CD4-positive, alpha-beta T cell (primary cell): ENCODE results near the gene PIGK. TPM values are rescaled to one million over a fixed set of nuclear protein-coding genes. Genes with fewer than 3 reads are reported as not detected.

Source experiments
- ATAC-seq: fragments of 200-7000 bp; cut with Tn5 transposase; one replicate; pipeline ENCODE4 v1.10.0; 2022; ENCODE audit warnings: mild to moderate bottlenecking; ENCODE audit not compliant: poor library complexity
- CTCF ChIA-PET: fragments of 350-600 bp; sonication (Branson Sonifier 250); formaldehyde crosslinking; loops from one replicate; lab custom pipeline; 2021; ENCODE audit warnings: antibody characterized with exemption, inconsistent platforms; lab: Charles Lee
- POLR2A ChIA-PET: fragments of 350-600 bp; sonication (Branson Sonifier 250); formaldehyde crosslinking; loops from one replicate; lab custom pipeline; 2021; ENCODE audit warnings: antibody characterized with exemption, inconsistent platforms; lab: Charles Lee
- DNase-seq, 14 experiments: peaks; one replicate each; pipeline ENCODE4 v3.0.0-alpha.2; 2013 to 2020; ENCODE audit warnings: mixed read lengths in 2 of 14
- H3K27ac ChIP-seq, 2 donors: one replicate each; pipeline versions ENCODE4 v1.5.1 to v1.7.0; 2013; ENCODE audit warnings: low read length in 2 of 2, low read depth in 1 of 2, mild to moderate bottlenecking in 1 of 2
- H3K27me3 ChIP-seq, 2 experiments: 1 replicate in 1 of 2; 2 replicates in 1 of 2; pipeline versions ENCODE4 v1.6.1 to v1.7.0; 2013; ENCODE audit warnings: low read length in 2 of 2, control low read depth in 1 of 2, mild to moderate bottlenecking in 1 of 2, moderate library complexity in 1 of 2; ENCODE audit not compliant: insufficient read depth in 2 of 2, control insufficient read depth in 1 of 2
- H3K36me3 ChIP-seq: one replicate; pipeline ENCODE4 v1.6.1; 2013; ENCODE audit warnings: low read length, control low read depth; ENCODE audit not compliant: insufficient read depth
- H3K4me1 ChIP-seq: one replicate; pipeline ENCODE4 v1.6.1; 2013; ENCODE audit warnings: low read length, control low read depth; ENCODE audit not compliant: insufficient read depth
- H3K4me3 ChIP-seq: one replicate; pipeline ENCODE4 v1.5.1; 2013; ENCODE audit warnings: mild to moderate bottlenecking, low read length, moderate library complexity
- H3K9me3 ChIP-seq, 2 experiments: 1 replicate in 1 of 2; 2 replicates in 1 of 2; pipeline versions ENCODE4 v1.6.1 to v1.7.0; 2013; ENCODE audit warnings: low read length in 2 of 2, mild to moderate bottlenecking in 2 of 2, control low read depth in 1 of 2, moderate library complexity in 1 of 2; ENCODE audit not compliant: control insufficient read depth in 1 of 2, insufficient read depth in 1 of 2
- H3K27ac Mint-ChIP-seq: one replicate; pipeline ENCODE4 v1.8.0; 2020; ENCODE audit warnings: mixed read lengths
- H3K27me3 Mint-ChIP-seq: one replicate; pipeline ENCODE4 v1.8.0; 2021; ENCODE audit warnings: mixed read lengths
- H3K36me3 Mint-ChIP-seq: one replicate; pipeline ENCODE4 v1.8.0; 2021; ENCODE audit warnings: low read depth, mixed read lengths
- H3K4me1 Mint-ChIP-seq: one replicate; pipeline ENCODE4 v1.8.0; 2021; ENCODE audit warnings: low read depth, mixed read lengths
- H3K4me3 Mint-ChIP-seq: one replicate; pipeline ENCODE4 v1.8.0; 2020; ENCODE audit warnings: mild to moderate bottlenecking, mixed read lengths
- H3K9me3 Mint-ChIP-seq: one replicate; pipeline ENCODE4 v1.8.0; 2020; ENCODE audit warnings: mixed read lengths
- CTCF ChIP-seq: fragments of 200-600 bp; IDR thresholded peaks from one replicate; pipeline ENCODE4 v1.8.0; 2022; ENCODE audit warnings: antibody characterized with exemption, mild to moderate bottlenecking
- intact Hi-C, 2 experiments: fragments of 100-400 bp; cut with DNase I in 1 of 2; cut with micrococcal nuclease in 1 of 2; formaldehyde crosslinking; loops; one replicate each; pipeline versions ENCODE4 v1.15.1 to v1.9.0; 2023 to 2025; cut with DNase I, micrococcal nuclease
- total RNA-seq, 174 experiments: library from RNA in 2 of 174; stranded (reverse) in 2 of 174; gene quantifications; one replicate each; pipeline ENCODE4 v1.2.3 and lab custom pipeline; 2021 to 2026

Gene PIGK
- total RNA-seq, 2 experiments from 2014 or later = 10.1 to 10.3 TPM

DNA sequence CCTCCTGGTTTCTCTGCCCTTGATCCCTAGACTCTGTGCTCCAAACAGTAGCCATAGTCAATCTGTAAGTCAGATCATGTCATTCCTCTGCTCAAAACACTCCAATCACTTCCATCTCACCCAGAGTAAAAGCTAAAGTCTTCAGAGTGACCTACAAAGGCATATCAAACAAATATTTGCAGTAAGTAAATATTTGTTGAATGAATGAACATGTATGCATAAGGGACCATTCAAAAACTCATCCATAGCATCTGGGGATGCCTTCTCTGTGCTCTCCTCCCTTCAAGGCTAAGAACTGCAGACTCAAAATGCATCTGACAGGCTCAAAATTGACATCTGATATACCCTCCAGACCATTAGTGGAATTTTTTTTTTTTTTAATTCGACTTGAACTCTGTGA lies 44.5 kb upstream of the PIGK start:
- DNase-seq (no peak), ATAC-seq (no peak)
- POLR2A ChIA-PET = no interaction called here
- TF ChIP-seq CTCF = no peak
- no peaks in the 10 kb centered on the region for H3K27me3 Mint-ChIP-seq
- CTCF ChIA-PET = no interaction called here
- Histone ChIP-seq H3K4me1 (no peaks in the 10 kb centered on the region), H3K36me3 (no peaks in the 10 kb centered on the region), H3K9me3 (no peaks in the 10 kb centered on the region), H3K27ac (no peak overlapping the region), H3K27me3 (no peaks in the 10 kb centered on the region), H3K4me3 (no peak overlapping the region)
- H3K27ac Mint-ChIP-seq = no peak overlapping the region
- intact Hi-C loops = no loop called here
- H3K4me1 Mint-ChIP-seq = no peaks in the 10 kb centered on the region
- no peaks in the 10 kb centered on the region for H3K36me3 Mint-ChIP-seq
- H3K9me3 Mint-ChIP-seq = no peaks in the 10 kb centered on the region
- H3K4me3 Mint-ChIP-seq = no peak overlapping the region

GRCh38 chr1:77253211-77253610 lies 34.0 kb upstream of the PIGK start:
- H3K4me3 ChIP-seq = no peak overlapping the region
- H3K27ac ChIP-seq = no peak overlapping the region
- ATAC-seq = no peak
- intact Hi-C loops = no loop called here
- H3K36me3 ChIP-seq = no peaks in the 10 kb centered on the region
- TF ChIP-seq CTCF = no peak
- ChIA-PET CTCF (no interaction called here), POLR2A (no interaction called here)
- Mint-ChIP-seq H3K4me1 (peaks cover 12% of the 10 kb centered on the region), H3K27me3 (no peaks in the 10 kb centered on the region), H3K36me3 (peaks cover 68% of the 10 kb centered on the region), H3K27ac (no peak overlapping the region), H3K9me3 (peaks cover 27% of the 10 kb centered on the region), H3K4me3 (no peak overlapping the region)
- DNase-seq = no peak
- no peaks in the 10 kb centered on the region for H3K4me1 ChIP-seq
- peaks cover 9 to 37% of the 10 kb centered on the region in 2 experiments for H3K9me3 ChIP-seq
- no peaks in the 10 kb centered on the region for H3K27me3 ChIP-seq

DNA sequence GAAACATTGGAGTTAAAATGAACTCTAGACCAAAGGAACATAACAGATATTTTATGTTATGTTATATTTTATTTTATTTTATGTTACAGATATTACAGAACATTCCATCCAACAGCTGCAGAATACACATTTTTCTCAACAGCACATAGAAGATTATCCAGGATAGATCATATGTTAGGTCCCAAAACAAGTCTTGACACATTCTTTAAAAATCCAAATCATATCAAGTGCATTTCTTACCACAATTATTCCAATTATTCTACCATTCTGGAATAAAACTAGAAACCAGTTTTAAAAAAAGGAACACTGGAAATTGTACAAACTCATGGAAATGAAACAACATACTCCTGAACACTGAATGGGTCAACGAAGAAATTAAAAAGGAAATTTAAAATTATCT lies 30.9 kb upstream of the PIGK start:
- H3K4me1 Mint-ChIP-seq = peaks cover 12% of the 10 kb centered on the region
- no peak overlapping the region for H3K27ac ChIP-seq
- H3K4me1 ChIP-seq = no peaks in the 10 kb centered on the region
- H3K9me3 Mint-ChIP-seq = peaks cover 27% of the 10 kb centered on the region
- CTCF ChIA-PET = no interaction called here
- peaks cover 68% of the 10 kb centered on the region for H3K36me3 Mint-ChIP-seq
- no peaks in the 10 kb centered on the region for H3K27me3 ChIP-seq
- POLR2A ChIA-PET = no interaction called here
- DNase-seq (no peak), ATAC-seq (no peak)
- intact Hi-C loops = no loop called here
- no peaks in the 10 kb centered on the region for H3K27me3 Mint-ChIP-seq
- no peak for TF ChIP-seq CTCF
- peaks cover 14 to 38% of the 10 kb centered on the region in 2 experiments for H3K9me3 ChIP-seq
- no peak overlapping the region for H3K4me3 Mint-ChIP-seq
- no peaks in the 10 kb centered on the region for H3K36me3 ChIP-seq
- H3K4me3 ChIP-seq = no peak overlapping the region
- H3K27ac Mint-ChIP-seq = no peak overlapping the region
